Activated T-helper 2 cell treated with anti-CD3 and anti-CD28 coated beads, Interferon-gamma antibody, Interleukin-2, Interleukin-4, amounts not matched to agents 10 μg/mL and 5 μg/mL and 100 μg/mL, durations not matched to agents 14 hours and 24 hours and 36 hours (primary cell): ENCODE measurements around the gene SKAP1. TPM values are rescaled to one million over a fixed set of nuclear protein-coding genes. Genes with fewer than 3 reads are reported as not detected.
"Not testable (repeated sequence)": the region's sequence is repeated elsewhere in the genome, so short reads cannot be mapped to it uniquely, and the experiment has no call there.

ENCODE experiments used
- DNase-seq: peaks from one replicate; pipeline ENCODE4 v3.0.0; 2021; ENCODE audit warnings: low spot score
- H3K27ac Mint-ChIP-seq: one replicate; pipeline ENCODE4 v1.8.0; 2021; ENCODE audit warnings: mixed read lengths
- H3K27me3 Mint-ChIP-seq: one replicate; pipeline ENCODE4 v1.8.0; 2021; ENCODE audit warnings: low read depth, mixed read lengths
- H3K36me3 Mint-ChIP-seq: one replicate; pipeline ENCODE4 v1.8.0; 2021; ENCODE audit warnings: low read depth, mixed read lengths
- H3K4me1 Mint-ChIP-seq: one replicate; pipeline ENCODE4 v1.8.0; 2021; ENCODE audit warnings: low read depth, mixed read lengths
- H3K4me3 Mint-ChIP-seq: one replicate; pipeline ENCODE4 v1.8.0; 2021; ENCODE audit warnings: low read depth, mild to moderate bottlenecking, moderate library complexity, mixed read lengths
- H3K9me3 Mint-ChIP-seq: one replicate; pipeline ENCODE4 v1.8.0; 2021; ENCODE audit warnings: mixed read lengths
- intact Hi-C: fragments of 100-400 bp; cut with micrococcal nuclease; formaldehyde crosslinking; loops from one replicate; pipeline ENCODE4 v1.15.1; 2023
- total RNA-seq: library from RNA; stranded (reverse); gene quantifications from 2 replicates; pipeline ENCODE4 v1.2.3, GENCODE V29; 2022

The SKAP1 gene
- total RNA-seq, 1 donor from 2014 or later = 60.5 TPM

DNA sequence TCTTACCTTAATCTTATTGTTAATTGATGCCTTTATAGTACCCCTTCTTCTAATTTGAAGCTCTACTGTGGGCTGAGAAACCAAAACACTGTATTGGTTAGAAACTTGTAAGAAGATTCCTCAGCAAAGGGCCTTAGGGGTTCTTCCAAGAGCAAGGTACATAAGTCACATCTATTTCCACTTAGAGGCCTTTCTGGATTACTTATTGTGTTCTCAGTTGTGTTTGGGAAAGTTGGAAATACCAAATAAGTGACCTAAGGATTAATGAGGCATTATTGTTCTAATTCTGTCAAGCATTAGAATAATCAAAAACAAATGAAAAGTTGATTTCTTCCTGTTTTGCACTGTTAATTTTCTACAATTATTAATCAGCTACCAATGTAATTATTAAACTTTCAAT lies 85.8 kb downstream of the SKAP1 start:
- intact Hi-C loops = no loop called here
- Mint-ChIP-seq H3K4me3 (no peak overlapping the region), H3K4me1 (peaks cover 9% of the 10 kb centered on the region), H3K27me3 (no peaks in the 10 kb centered on the region), H3K36me3 (peaks cover 44% of the 10 kb centered on the region), H3K27ac (no peak overlapping the region), H3K9me3 (no peaks in the 10 kb centered on the region)
- no peak for DNase-seq

DNA sequence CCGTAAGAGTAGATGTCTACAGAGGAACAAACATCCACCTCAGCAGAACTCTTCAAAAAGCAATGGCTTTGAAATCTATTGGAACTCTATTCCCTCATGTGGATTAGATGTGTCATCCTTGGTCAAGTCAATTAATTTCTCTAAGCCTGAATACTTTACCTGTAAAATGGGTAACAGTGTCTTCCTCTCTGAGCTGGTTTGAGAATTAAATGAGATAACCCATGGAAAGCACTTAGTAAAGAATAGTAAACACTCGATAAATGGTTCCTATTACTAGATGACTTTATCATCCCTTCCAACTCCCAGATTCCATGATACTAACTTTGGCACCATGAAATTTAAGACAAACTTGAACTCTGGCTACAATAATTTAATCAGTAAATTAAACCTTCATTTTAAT lies 89.1 kb downstream of the SKAP1 start:
- no peaks in the 10 kb centered on the region for H3K9me3 Mint-ChIP-seq
- H3K27ac Mint-ChIP-seq = no peak overlapping the region
- H3K36me3 Mint-ChIP-seq = peaks cover 37% of the 10 kb centered on the region
- H3K27me3 Mint-ChIP-seq = no peaks in the 10 kb centered on the region
- H3K4me1 Mint-ChIP-seq = peaks cover 13% of the 10 kb centered on the region
- intact Hi-C loops = no loop called here
- no peak for DNase-seq
- no peak overlapping the region for H3K4me3 Mint-ChIP-seq

DNA sequence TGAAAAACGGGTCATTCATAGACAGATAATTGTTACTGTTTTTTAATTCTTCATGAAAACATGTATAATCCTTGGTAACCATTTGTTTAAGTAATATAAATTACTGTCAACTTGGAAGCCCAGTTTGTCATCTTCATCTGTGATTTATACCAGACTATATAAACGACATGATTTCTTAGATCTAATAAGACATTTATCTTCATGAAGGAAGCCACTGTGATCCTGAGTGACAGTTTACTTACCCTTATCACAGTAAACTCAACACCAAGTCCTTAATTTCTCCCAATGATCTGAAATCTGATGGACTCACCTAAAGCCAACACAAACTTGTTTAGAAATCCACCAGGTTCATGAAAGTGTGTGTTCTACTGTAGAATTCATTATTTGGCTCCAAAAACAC lies 91.3 kb downstream of the SKAP1 start:
- Mint-ChIP-seq H3K27me3 (no peaks in the 10 kb centered on the region), H3K4me1 (peaks cover 21% of the 10 kb centered on the region), H3K27ac (no peak overlapping the region), H3K4me3 (no peak overlapping the region), H3K9me3 (no peaks in the 10 kb centered on the region), H3K36me3 (peaks cover 19% of the 10 kb centered on the region)
- no peak for DNase-seq
- intact Hi-C loops = loop anchor here (5.0 kb wide), 1 partner anchor 119 kb away; no protein-coding TSS in a partner anchor

DNA sequence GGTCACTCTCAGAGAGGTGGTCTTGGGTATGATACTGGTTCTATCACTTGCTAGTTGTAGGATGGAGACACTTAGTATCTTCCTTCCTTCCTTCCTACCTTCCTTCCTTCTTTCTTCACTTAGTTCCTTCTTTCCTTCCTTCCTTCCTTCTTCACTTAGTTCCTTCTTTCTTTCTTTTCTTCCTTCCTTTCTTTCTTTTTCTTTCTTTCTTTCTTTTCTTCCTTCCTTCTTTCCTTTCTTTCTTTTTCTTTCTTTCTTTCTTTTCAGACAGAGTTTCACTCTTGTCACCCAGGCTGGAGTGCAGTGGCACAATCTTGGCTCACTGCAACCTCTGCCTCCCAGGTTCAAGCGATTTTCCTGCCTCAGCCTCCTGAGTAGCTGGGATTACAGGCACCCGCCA lies 92.1 kb downstream of the SKAP1 start:
- H3K4me1 Mint-ChIP-seq = peaks cover 26% of the 10 kb centered on the region
- intact Hi-C loops = loop anchor here (5.0 kb wide), 1 partner anchor 119 kb away; no protein-coding TSS in a partner anchor
- peaks cover 17% of the 10 kb centered on the region for H3K36me3 Mint-ChIP-seq
- not testable (repeated sequence) for H3K4me3 Mint-ChIP-seq, DNase-seq, H3K27me3 Mint-ChIP-seq, H3K9me3 Mint-ChIP-seq, H3K27ac Mint-ChIP-seq

DNA sequence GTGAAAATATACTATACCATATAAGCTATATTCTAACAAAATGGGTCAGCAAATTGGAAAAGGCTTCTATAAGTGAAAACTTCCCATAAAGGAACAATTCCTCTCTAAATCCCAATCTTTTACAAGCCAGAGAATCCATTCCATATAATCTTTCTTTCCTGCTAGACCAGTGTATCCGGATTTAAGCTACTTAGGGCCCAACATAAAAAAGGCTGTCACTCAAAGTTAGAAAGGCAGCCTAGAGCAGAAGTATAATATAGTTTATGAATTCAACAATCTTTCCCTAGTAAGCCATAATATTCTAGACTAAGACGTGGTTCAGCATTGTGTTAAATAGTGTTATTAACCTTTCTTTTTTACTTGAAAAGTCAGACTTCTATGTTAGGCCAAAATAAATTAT lies 93.0 kb downstream of the SKAP1 start:
- Mint-ChIP-seq H3K9me3 (no peaks in the 10 kb centered on the region), H3K27ac (no peak overlapping the region), H3K36me3 (peaks cover 11% of the 10 kb centered on the region), H3K4me1 (peaks cover 24% of the 10 kb centered on the region), H3K4me3 (no peak overlapping the region), H3K27me3 (no peaks in the 10 kb centered on the region)
- DNase-seq = no peak
- intact Hi-C loops = loop anchor here (1.0 to 5.0 kb wide), 2 partner anchors 120 to 257 kb away; no protein-coding TSS in a partner anchor

DNA sequence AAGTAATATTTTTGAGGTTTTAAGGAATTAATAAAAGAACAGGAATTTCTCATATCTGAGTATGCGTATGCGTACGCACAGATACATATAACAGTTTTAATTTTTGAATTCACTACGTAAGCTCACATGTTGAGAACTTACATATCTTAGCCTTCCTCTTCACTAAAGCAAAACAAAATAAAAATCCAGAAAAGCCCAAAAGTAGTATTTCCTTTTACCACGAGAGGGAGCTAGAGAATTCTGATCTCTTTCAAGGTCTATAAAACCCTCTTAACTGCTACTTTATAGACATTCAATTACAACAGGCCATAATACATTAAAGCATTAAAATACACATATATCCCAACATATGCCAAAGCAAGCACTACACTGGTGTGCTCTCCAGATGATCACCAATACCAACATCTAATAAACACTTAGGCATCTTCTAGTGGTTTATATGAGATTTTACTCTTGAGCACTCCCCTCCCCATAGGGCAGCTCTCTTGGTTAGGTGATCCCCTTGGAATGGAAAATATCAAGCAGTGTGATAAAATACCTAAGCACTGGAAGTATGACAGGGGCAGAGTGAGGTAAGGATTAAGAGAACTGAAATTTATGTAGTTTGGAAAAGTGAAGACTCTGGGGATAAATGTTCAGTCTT lies 94.0 kb downstream of the SKAP1 start:
- no peaks in the 10 kb centered on the region for H3K9me3 Mint-ChIP-seq
- no peak for DNase-seq
- no peak overlapping the region for H3K27ac Mint-ChIP-seq
- no peak overlapping the region for H3K4me3 Mint-ChIP-seq
- H3K4me1 Mint-ChIP-seq = peaks cover 23% of the 10 kb centered on the region
- intact Hi-C loops = loop anchor here (1.0 to 5.0 kb wide), 2 partner anchors 121 to 258 kb away; no protein-coding TSS in a partner anchor
- H3K27me3 Mint-ChIP-seq = no peaks in the 10 kb centered on the region
- H3K36me3 Mint-ChIP-seq = peaks cover 11% of the 10 kb centered on the region

DNA sequence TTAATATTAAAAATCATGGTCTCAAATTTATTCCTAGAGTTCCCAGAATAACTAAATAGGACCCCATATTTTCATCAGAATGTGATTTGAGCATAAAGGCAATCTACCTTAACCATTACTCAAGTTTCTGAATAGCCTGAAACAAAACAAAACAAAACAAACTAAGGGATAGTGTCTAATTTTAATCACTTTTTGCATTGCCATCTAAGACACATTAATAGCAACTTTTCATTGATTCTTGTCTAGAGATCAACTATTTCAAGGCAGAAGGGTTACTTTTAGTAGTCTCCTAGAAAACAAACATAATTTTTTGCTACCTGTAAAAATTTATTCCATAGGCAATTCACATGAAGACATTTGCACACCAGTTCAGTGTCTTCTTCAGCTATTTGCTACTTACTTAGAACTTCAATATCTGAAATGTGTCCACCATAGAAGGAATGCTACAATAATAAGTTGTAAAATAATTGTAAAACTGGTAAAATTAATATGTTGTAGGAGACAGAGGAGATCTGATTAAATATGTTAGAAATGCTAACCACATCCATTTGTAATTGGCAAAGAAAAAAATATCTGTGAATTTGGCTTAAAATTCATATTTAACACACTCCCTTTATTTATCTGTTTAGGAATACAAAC lies 94.7 kb downstream of the SKAP1 start:
- Mint-ChIP-seq H3K4me1 (peaks cover 26% of the 10 kb centered on the region), H3K4me3 (no peak overlapping the region), H3K9me3 (no peaks in the 10 kb centered on the region), H3K27me3 (no peaks in the 10 kb centered on the region), H3K27ac (no peak overlapping the region), H3K36me3 (peaks cover 15% of the 10 kb centered on the region)
- DNase-seq = no peak
- intact Hi-C loops = loop anchor here (5.0 kb wide), 1 partner anchor 122 kb away; no protein-coding TSS in a partner anchor

DNA sequence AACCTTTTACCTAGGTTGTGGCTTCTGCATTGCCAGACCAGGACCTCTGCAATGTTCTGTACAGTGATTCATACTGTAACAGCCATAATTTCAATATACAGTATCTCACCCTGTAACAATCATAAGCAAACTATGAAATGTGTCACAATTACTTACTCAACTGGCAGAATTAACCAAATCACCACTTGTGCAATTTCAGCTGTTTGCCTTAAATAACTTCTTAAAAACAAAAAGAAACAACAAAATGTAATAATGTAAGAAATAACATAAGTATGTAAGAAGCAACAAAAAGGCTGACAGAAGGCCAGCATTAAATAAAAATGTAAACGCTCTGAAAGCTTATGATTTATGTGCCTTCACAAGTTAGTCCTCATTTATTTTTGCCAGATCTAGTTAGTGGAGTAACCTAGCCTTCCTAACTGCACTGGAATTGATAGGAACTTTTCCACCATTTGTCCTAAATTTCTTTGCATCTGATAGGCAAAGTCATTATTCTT lies 96.9 kb downstream of the SKAP1 start:
- intact Hi-C loops = no loop called here
- H3K27ac Mint-ChIP-seq = no peak overlapping the region
- no peak for DNase-seq
- peaks cover 19% of the 10 kb centered on the region for H3K36me3 Mint-ChIP-seq
- no peaks in the 10 kb centered on the region for H3K27me3 Mint-ChIP-seq
- H3K4me1 Mint-ChIP-seq = peaks cover 28% of the 10 kb centered on the region
- H3K9me3 Mint-ChIP-seq = no peaks in the 10 kb centered on the region
- H3K4me3 Mint-ChIP-seq = no peak overlapping the region

DNA sequence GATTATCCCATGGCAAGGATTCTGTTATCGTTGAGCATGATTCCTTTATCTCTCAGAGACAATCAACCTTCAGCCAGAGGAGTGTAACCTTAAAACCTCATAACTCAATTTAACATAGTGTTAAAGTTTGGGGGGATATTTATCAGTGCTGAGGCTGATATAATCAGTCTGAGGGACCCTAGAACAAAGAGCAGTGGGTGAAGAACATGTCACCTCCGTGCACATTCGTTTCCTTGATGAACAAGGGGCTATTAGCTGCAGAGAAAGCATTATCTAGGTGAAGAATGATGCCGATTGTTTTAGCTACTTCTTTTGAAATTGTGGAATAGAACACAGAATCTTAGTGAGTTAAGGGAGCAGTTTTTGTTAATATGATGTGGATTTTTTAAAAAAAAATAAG lies 99.1 kb downstream of the SKAP1 start:
- intact Hi-C loops = no loop called here
- H3K27me3 Mint-ChIP-seq = no peaks in the 10 kb centered on the region
- H3K4me1 Mint-ChIP-seq = peaks cover 24% of the 10 kb centered on the region
- H3K27ac Mint-ChIP-seq = no peak overlapping the region
- H3K9me3 Mint-ChIP-seq = no peaks in the 10 kb centered on the region
- H3K4me3 Mint-ChIP-seq = no peak overlapping the region
- H3K36me3 Mint-ChIP-seq = peaks cover 22% of the 10 kb centered on the region
- no peak for DNase-seq

DNA sequence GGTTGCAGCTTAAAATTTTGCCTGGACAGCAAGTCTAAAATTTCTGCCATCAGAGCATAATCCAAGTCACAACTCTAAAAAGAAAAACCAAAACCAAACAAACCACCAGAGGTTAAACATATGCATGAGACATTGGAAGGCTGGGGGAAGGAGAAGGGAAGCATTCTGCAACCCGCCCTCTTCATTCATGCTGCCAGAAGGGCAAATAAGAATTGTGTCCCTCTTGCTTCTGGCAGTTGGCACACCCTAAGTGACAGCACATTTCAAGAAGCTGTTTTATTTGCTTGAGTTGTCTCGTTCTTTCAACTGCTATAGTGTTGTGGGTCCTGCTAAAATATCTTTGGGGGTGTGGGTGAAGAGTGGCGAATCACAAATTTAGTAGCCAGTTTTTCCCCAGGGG lies 99.6 kb downstream of the SKAP1 start:
- H3K27me3 Mint-ChIP-seq = no peaks in the 10 kb centered on the region
- intact Hi-C loops = no loop called here
- H3K27ac Mint-ChIP-seq = no peak overlapping the region
- H3K36me3 Mint-ChIP-seq = peaks cover 22% of the 10 kb centered on the region
- no peak for DNase-seq
- no peaks in the 10 kb centered on the region for H3K9me3 Mint-ChIP-seq
- no peak overlapping the region for H3K4me3 Mint-ChIP-seq
- peaks cover 23% of the 10 kb centered on the region for H3K4me1 Mint-ChIP-seq

DNA sequence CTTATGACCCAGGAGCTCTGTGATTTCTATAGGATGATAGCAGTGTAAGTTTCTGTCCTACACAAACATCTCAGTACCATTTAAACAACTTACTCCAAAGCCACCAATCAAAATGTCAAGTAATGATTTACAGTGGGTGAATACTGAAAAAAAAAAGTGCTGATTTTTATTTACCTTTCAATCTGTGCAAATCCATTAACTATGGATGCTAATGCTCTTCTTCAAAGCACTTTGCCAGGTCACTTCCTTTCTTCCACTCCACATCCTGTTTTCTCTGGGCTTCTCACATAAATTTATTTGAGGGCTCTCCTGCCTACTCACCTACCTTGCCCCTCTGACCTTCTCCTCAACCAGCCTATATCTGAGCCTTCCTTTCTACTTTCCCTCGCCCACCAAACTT lies 101.6 kb downstream of the SKAP1 start:
- no peaks in the 10 kb centered on the region for H3K27me3 Mint-ChIP-seq
- no peak overlapping the region for H3K4me3 Mint-ChIP-seq
- no peaks in the 10 kb centered on the region for H3K9me3 Mint-ChIP-seq
- peaks cover 14% of the 10 kb centered on the region for H3K4me1 Mint-ChIP-seq
- DNase-seq = no peak
- H3K36me3 Mint-ChIP-seq = peaks cover 22% of the 10 kb centered on the region
- no peak overlapping the region for H3K27ac Mint-ChIP-seq
- intact Hi-C loops = no loop called here

DNA sequence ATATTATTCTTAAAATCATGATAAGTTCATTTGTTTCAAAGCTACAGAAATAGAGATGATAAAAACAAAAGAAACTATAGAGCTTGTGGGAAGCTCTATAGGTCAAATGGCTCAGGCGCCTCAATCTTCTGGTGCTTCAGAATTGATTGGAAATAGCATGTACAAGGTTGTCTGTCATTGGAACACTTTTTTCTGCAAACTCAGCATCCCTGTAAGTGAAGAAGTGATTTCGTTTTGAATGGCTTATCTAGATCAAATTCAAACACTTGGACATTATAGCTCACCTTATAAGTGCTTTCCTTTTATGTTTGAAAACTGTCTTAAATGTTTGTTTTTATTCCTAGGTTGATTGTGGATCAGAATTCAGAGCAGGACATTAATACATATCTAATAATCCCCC lies 103.7 kb downstream of the SKAP1 start:
- no peak for DNase-seq
- no peak overlapping the region for H3K27ac Mint-ChIP-seq
- intact Hi-C loops = no loop called here
- H3K36me3 Mint-ChIP-seq = peaks cover 21% of the 10 kb centered on the region
- no peaks in the 10 kb centered on the region for H3K27me3 Mint-ChIP-seq
- H3K4me3 Mint-ChIP-seq = no peak overlapping the region
- H3K4me1 Mint-ChIP-seq = peaks cover 13% of the 10 kb centered on the region
- no peaks in the 10 kb centered on the region for H3K9me3 Mint-ChIP-seq

DNA sequence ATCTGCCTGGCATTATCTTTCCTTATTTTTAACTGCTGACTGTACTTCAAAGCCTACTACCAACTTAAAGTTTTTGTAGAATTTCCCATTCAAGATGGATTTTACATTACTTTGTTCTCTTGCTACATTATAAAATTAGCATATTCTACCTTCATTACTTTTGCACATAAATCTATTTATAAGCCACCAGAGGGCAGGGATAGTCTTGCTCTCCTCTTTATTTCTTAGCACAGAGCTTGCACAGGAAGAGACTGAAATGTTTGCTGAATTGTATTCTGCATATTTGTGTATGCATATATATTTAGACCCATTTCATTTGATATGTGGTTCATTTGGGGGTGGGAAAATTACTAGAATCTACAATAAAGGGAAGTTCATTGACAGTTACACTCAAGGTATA lies 108.0 kb downstream of the SKAP1 start:
- H3K36me3 Mint-ChIP-seq = peaks cover 7% of the 10 kb centered on the region

More for the DNA sequence above, 108.0 kb downstream of the SKAP1 start:
- Mint-ChIP-seq H3K9me3 (no peaks in the 10 kb centered on the region), H3K4me1 (peaks cover 10% of the 10 kb centered on the region), H3K4me3 (no peak overlapping the region), H3K27me3 (no peaks in the 10 kb centered on the region), H3K27ac (no peak overlapping the region)
- intact Hi-C loops = no loop called here
- DNase-seq = no peak
